NCI-H2196 (cell line): ENCODE data around the gene TMCO1.
"Not testable (repeated sequence)": the region's sequence is repeated elsewhere in the genome, so short reads cannot be mapped to it uniquely, and the experiment has no call there.

Experiments used
- DNase-seq: peaks from one replicate; lab custom pipeline; 2025; ENCODE audit not compliant: unreplicated experiment; lab: John Stamatoyannopoulos, UW

TMCO1 gene

GRCh38 chr1:165747632-165748447 lies 20.8 kb downstream of the TMCO1 start:
- no peak for DNase-seq

- DNase-seq, result not testable (repeated sequence)
These were observed 23.8 kb downstream of the TMCO1 start for GRCh38 chr1:165744913-165745312.

GRCh38 chr1:165742194-165742593 lies 26.5 kb downstream of the TMCO1 start:
- no peak for DNase-seq

GRCh38 chr1:165738794-165739193 lies 29.9 kb downstream of the TMCO1 start:
- DNase-seq, result no peak

GRCh38 chr1:165737196-165737595 lies 31.5 kb downstream of the TMCO1 start:
- DNase-seq, result no peak

- DNase-seq, result no peak
These were observed 33.8 kb downstream of the TMCO1 start for GRCh38 chr1:165734906-165735305.

GRCh38 chr1:165726841-165727240 lies 41.8 kb downstream of the TMCO1 start:
- DNase-seq, result no peak

- DNase-seq, result no peak
These were observed 42.5 kb downstream of the TMCO1 start for GRCh38 chr1:165726169-165726568.

- peak; percentile 60 for DNase-seq
These were observed 50.7 kb downstream of the TMCO1 start for GRCh38 chr1:165717918-165718515.

- not testable (repeated sequence) for DNase-seq
These were observed 52.2 kb downstream of the TMCO1 start for GRCh38 chr1:165716265-165717051.

GRCh38 chr1:165712764-165713163 lies 55.9 kb downstream of the TMCO1 start:
- DNase-seq, result no peak

GRCh38 chr1:165707984-165708706 lies 60.5 kb downstream of the TMCO1 start:
- DNase-seq, result no peak

GRCh38 chr1:165703648-165704047 lies 65.0 kb downstream of the TMCO1 start:
- no peak for DNase-seq

GRCh38 chr1:165701922-165702321 lies 66.7 kb downstream of the TMCO1 start:
- DNase-seq, result not testable (repeated sequence)

- no peak for DNase-seq
These were observed 69.1 kb downstream of the TMCO1 start for GRCh38 chr1:165699577-165699976.

GRCh38 chr1:165698761-165699052 lies 70.0 kb downstream of the TMCO1 start:
- no peak for DNase-seq

GRCh38 chr1:165697881-165698760 lies 70.5 kb downstream of the TMCO1 start, which contains the start of gene ALDH9A1:
ALDH9A1 (minus strand) TSS chr1:165698562; CDS start chr1:165698558, 4 bp downstream.
- peak; percentile 77 for DNase-seq

- DNase-seq, result no peak
These were observed 71.2 kb downstream of the TMCO1 start for GRCh38 chr1:165697491-165697880.

- peak; percentile 11 for DNase-seq
These were observed 72.0 kb downstream of the TMCO1 start for GRCh38 chr1:165696625-165697100.

- no peak for DNase-seq
These were observed 73.6 kb downstream of the TMCO1 start for GRCh38 chr1:165695031-165695430.
